ENCODE results near the gene PRM3. TPM values are rescaled to one million over a fixed set of nuclear protein-coding genes. Genes with fewer than 3 reads are reported as not detected.

The PRM3 gene
- total RNA-seq, 1 donor from 2014 or later: not detected

DNA sequence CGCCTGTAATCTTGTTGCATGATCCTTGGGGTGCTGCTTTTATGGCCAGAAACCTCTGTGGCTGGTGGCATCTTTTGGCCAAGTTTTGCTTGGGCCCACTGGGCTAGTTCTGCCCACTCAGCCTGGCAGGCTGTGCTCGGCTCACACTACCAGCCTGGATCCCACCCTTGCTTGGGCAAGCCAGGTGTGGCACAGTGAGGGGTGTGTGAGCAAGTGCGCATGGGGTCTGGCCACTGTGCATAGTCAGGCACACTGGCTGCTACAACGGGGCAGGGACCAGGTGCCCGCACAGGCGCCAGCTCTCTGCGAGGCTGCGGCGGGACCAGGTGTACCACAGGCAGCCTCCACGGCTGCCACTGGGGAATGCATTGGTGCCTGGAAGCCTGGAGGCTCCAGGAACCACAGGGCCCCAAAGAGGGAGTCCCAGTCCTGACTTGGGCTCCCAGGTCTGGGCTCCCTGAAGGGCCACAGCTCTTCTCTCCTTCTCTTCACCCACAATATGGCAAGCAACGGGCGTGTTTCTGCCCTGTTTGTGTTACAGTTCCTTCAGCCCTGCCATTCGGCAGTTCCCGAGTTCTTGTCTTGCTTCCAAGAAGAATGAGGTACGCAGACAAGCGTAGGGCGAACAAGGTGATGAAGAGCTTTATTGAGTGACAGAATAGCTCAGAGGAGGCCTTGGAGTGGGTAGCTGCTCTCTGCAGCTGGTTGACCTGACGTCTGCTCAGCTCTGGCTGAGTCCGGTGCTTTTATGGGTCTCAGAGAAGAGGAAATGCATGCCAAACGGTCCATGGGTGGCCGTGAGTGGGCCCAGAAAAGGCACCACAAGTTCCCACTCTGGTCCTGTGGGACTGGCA is 34.4 kb upstream of the PRM3 start:
- intact Hi-C loops (cut with DNase I): no loop called here
- no peak for DNase-seq (ENCODE audit: low spot score in 2 of 2)
- H3K27ac ChIP-seq: no peak overlapping the region
- no peaks in the 10 kb centered on the region for H3K4me1 ChIP-seq
- no peak overlapping the region for H3K4me3 ChIP-seq
- H3K36me3 ChIP-seq: no peaks in the 10 kb centered on the region
- no peaks in the 10 kb centered on the region for H3K9me3 ChIP-seq
- H3K27me3 ChIP-seq: no peaks in the 10 kb centered on the region
- TF ChIP-seq, protein P1, sequence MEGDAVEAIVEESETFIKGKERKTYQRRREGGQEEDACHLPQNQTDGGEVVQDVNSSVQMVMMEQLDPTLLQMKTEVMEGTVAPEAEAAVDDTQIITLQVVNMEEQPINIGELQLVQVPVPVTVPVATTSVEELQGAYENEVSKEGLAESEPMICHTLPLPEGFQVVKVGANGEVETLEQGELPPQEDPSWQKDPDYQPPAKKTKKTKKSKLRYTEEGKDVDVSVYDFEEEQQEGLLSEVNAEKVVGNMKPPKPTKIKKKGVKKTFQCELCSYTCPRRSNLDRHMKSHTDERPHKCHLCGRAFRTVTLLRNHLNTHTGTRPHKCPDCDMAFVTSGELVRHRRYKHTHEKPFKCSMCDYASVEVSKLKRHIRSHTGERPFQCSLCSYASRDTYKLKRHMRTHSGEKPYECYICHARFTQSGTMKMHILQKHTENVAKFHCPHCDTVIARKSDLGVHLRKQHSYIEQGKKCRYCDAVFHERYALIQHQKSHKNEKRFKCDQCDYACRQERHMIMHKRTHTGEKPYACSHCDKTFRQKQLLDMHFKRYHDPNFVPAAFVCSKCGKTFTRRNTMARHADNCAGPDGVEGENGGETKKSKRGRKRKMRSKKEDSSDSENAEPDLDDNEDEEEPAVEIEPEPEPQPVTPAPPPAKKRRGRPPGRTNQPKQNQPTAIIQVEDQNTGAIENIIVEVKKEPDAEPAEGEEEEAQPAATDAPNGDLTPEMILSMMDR (IDR thresholded peaks at IDR 0.05): no peak

DNA sequence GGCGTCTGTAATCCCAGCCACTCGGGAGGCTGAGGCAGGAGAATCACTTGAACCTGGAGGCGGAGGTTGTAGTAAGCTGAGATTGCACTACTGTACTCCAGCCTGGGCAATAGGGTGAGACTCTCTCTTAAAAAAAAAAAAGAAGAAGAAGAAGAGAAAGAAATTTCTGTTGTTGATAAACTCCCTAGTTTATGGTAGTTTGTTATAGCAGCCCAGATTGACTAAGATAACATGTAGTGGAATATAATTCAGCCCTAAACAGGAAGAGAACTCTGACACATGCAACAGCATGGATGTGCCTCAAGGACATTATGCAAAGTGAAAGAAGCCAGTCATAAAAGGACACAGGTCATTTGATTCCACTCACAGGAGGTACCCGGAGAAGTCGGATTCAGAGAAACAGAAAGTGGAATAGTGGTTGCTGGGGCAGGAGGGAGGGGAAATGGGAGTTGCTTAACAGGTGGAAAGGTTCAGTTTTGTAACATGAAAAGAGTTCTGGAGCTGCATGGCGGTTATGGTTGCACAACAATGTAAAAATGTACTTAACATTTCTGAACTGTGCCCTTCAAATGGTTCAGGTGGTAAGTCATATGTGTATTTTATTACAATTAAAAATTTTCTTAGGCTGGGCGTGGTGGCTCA is 33.7 kb upstream of the PRM3 start:
- no peak overlapping the region for H3K4me3 ChIP-seq
- H3K9me3 ChIP-seq: no peaks in the 10 kb centered on the region
- H3K27ac ChIP-seq: no peak overlapping the region
- no peak for DNase-seq (ENCODE audit: low spot score in 2 of 2)
- TF ChIP-seq, protein P1 (IDR thresholded peaks at IDR 0.05): no peak
- no peaks in the 10 kb centered on the region for H3K27me3 ChIP-seq
- no peaks in the 10 kb centered on the region for H3K36me3 ChIP-seq
- intact Hi-C loops (cut with DNase I): no loop called here
- H3K4me1 ChIP-seq: no peaks in the 10 kb centered on the region

- TF ChIP-seq, protein P1 (IDR thresholded peaks at IDR 0.05): no peak
- Histone ChIP-seq H3K4me1 (no peaks in the 10 kb centered on the region), H3K4me3 (no peak overlapping the region), H3K27me3 (no peaks in the 10 kb centered on the region), H3K36me3 (no peaks in the 10 kb centered on the region), H3K27ac (no peak overlapping the region), H3K9me3 (no peaks in the 10 kb centered on the region)
- intact Hi-C loops (cut with DNase I): no loop called here
- no peak for DNase-seq (ENCODE audit: low spot score in 2 of 2)
These were observed 33.0 kb upstream of the PRM3 start for GRCh38 chr16:11306381-11306780.

- TF ChIP-seq, protein P1 (IDR thresholded peaks at IDR 0.05): no peak
- intact Hi-C loops (cut with DNase I): no loop called here
- no peaks in the 10 kb centered on the region for H3K27me3 ChIP-seq
- no peak overlapping the region for H3K27ac ChIP-seq
- no peak overlapping the region for H3K4me3 ChIP-seq
- no peaks in the 10 kb centered on the region for H3K36me3 ChIP-seq
- no peaks in the 10 kb centered on the region for H3K4me1 ChIP-seq
- no peak for DNase-seq (ENCODE audit: low spot score in 2 of 2)
- no peaks in the 10 kb centered on the region for H3K9me3 ChIP-seq
These were observed 30.1 kb upstream of the PRM3 start for GRCh38 chr16:11303405-11304138.

- Histone ChIP-seq H3K4me3 (no peak overlapping the region), H3K27ac (no peak overlapping the region), H3K27me3 (no peaks in the 10 kb centered on the region), H3K36me3 (no peaks in the 10 kb centered on the region), H3K9me3 (no peaks in the 10 kb centered on the region), H3K4me1 (no peaks in the 10 kb centered on the region)
- TF ChIP-seq, protein P1 (IDR thresholded peaks at IDR 0.05): no peak
- DNase-seq (ENCODE audit: low spot score in 2 of 2): no peak
- intact Hi-C loops (cut with DNase I): no loop called here
These were observed 29.5 kb upstream of the PRM3 start for GRCh38 chr16:11302977-11303376.

Data from ascending aorta (tissue), 2 donors.